Choroid plexus epithelial cell (primary cell): ENCODE data around the gene NXNL2.
A peak's percentile ranks its signal among the peaks of the same experiment; 100 is the strongest.

Experiments used
- DNase-seq: peaks from one replicate; pipeline ENCODE4 v3.0.0-alpha.2; 2010; ENCODE audit warnings: low read depth
- H3K4me3 ChIP-seq: 2 replicates; pipeline ENCODE4 v1.5.1; 2011; ENCODE audit warnings: low read depth, mild to moderate bottlenecking, control low read depth, low read length, moderate library complexity
- CTCF ChIP-seq: conservative IDR thresholded peaks from 2 replicates; pipeline ENCODE4 v1.5.1; 2011; ENCODE audit warnings: low read depth, mild to moderate bottlenecking, control low read depth, inconsistent platforms, low read length, moderate library complexity

Gene NXNL2

GRCh38 chr9:88537761-88538091 is 2.7 kb downstream of the NXNL2 start:
- peak; percentile 86 for DNase-seq
- no peak for TF ChIP-seq CTCF

GRCh38 chr9:88538311-88539085 is 3.5 kb downstream of the NXNL2 start:
- no peak overlapping the region for H3K4me3 ChIP-seq
- no peak for TF ChIP-seq CTCF
- DNase-seq = no peak

More at GRCh38 chr9:88537761-88538091, 2.7 kb downstream of the NXNL2 start:
- no peak overlapping the region for H3K4me3 ChIP-seq

- H3K4me3 ChIP-seq = no peak overlapping the region
- TF ChIP-seq CTCF = no peak
- DNase-seq = no peak
Measured at GRCh38 chr9:88539246-88539645, 4.3 kb downstream of the NXNL2 start.

GRCh38 chr9:88540251-88540763 is 5.3 kb downstream of the NXNL2 start:
- TF ChIP-seq CTCF = no peak
- no peak for DNase-seq
- no peak overlapping the region for H3K4me3 ChIP-seq

GRCh38 chr9:88544245-88544644 is 9.3 kb downstream of the NXNL2 start:
- no peak for TF ChIP-seq CTCF
- H3K4me3 ChIP-seq = no peak overlapping the region
- no peak for DNase-seq

GRCh38 chr9:88551546-88552137 is 16.7 kb downstream of the NXNL2 start:
- no peak overlapping the region for H3K4me3 ChIP-seq
- DNase-seq = no peak
- TF ChIP-seq CTCF = no peak

GRCh38 chr9:88553350-88553749 is 18.4 kb downstream of the NXNL2 start:
- no peak for TF ChIP-seq CTCF
- no peak overlapping the region for H3K4me3 ChIP-seq
- no peak for DNase-seq
